ENCODE data around the gene HFE. TPM values are rescaled to one million over a fixed set of nuclear protein-coding genes. Genes with fewer than 3 reads are reported as not detected.

Gene HFE
- polyA plus RNA-seq, 1 donor from 2014 or later, result not detected

DNA sequence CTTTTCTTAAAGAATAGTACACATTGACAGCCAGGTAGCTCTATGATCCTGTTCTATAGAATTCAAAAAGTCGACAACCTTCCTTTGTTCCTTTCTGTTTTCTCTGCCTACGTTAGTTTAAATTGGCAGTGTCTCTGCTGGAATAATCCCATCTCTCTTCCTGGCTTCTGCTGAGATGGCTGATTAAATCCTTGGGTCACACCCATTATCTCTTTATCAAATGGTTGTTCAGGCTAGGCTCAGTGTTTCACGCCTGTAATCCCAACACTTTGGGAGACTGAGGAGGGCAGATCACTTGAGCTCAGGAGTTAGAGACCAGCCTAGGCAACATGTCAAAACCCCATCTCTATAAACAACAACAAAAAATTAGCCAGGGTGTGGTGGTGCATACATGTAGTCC lies 44.4 kb downstream of the HFE start:
- Histone ChIP-seq H2AFZ (ENCODE audit: low read depth, low read length) (no peak overlapping the region), H3K9ac (ENCODE audit: low read length) (no peak overlapping the region), H3K9me3 (ENCODE audit: low read length) (no peaks in the 10 kb centered on the region), H3K4me3 (ENCODE audit: low read length) (no peak overlapping the region), H3K9me2 (ENCODE audit: insufficient read depth, low read length) (no peaks in the 10 kb centered on the region), H3K36me3 (ENCODE audit: insufficient read depth, low read length) (no peaks in the 10 kb centered on the region), H4K20me1 (ENCODE audit: insufficient read depth) (peaks cover under 1% of the 10 kb centered on the region), H3K27me3 (ENCODE audit: insufficient read depth, low read depth, low read length) (no peaks in the 10 kb centered on the region), H3K79me2 (replicated peaks; ENCODE audit: insufficient read depth, low read length) (peaks cover 47% of the 10 kb centered on the region), H3F3A (ENCODE audit: insufficient read depth, low read length, poor library complexity, severe bottlenecking) (no peaks in the 10 kb centered on the region), H3K4me2 (ENCODE audit: low read length) (no peak overlapping the region), H3K27ac (ENCODE audit: low read length) (no peak overlapping the region)
- TF ChIP-seq, protein P1, sequence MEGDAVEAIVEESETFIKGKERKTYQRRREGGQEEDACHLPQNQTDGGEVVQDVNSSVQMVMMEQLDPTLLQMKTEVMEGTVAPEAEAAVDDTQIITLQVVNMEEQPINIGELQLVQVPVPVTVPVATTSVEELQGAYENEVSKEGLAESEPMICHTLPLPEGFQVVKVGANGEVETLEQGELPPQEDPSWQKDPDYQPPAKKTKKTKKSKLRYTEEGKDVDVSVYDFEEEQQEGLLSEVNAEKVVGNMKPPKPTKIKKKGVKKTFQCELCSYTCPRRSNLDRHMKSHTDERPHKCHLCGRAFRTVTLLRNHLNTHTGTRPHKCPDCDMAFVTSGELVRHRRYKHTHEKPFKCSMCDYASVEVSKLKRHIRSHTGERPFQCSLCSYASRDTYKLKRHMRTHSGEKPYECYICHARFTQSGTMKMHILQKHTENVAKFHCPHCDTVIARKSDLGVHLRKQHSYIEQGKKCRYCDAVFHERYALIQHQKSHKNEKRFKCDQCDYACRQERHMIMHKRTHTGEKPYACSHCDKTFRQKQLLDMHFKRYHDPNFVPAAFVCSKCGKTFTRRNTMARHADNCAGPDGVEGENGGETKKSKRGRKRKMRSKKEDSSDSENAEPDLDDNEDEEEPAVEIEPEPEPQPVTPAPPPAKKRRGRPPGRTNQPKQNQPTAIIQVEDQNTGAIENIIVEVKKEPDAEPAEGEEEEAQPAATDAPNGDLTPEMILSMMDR (IDR thresholded peaks at IDR 0.05; ENCODE audit: poor library complexity, severe bottlenecking), result no peak
- TF ChIP-seq, protein P2, sequence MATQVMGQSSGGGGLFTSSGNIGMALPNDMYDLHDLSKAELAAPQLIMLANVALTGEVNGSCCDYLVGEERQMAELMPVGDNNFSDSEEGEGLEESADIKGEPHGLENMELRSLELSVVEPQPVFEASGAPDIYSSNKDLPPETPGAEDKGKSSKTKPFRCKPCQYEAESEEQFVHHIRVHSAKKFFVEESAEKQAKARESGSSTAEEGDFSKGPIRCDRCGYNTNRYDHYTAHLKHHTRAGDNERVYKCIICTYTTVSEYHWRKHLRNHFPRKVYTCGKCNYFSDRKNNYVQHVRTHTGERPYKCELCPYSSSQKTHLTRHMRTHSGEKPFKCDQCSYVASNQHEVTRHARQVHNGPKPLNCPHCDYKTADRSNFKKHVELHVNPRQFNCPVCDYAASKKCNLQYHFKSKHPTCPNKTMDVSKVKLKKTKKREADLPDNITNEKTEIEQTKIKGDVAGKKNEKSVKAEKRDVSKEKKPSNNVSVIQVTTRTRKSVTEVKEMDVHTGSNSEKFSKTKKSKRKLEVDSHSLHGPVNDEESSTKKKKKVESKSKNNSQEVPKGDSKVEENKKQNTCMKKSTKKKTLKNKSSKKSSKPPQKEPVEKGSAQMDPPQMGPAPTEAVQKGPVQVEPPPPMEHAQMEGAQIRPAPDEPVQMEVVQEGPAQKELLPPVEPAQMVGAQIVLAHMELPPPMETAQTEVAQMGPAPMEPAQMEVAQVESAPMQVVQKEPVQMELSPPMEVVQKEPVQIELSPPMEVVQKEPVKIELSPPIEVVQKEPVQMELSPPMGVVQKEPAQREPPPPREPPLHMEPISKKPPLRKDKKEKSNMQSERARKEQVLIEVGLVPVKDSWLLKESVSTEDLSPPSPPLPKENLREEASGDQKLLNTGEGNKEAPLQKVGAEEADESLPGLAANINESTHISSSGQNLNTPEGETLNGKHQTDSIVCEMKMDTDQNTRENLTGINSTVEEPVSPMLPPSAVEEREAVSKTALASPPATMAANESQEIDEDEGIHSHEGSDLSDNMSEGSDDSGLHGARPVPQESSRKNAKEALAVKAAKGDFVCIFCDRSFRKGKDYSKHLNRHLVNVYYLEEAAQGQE (IDR thresholded peaks at IDR 0.05; ENCODE audit: borderline replicate concordance), result no peak
- no peak for TF ChIP-seq EZH2 (IDR thresholded peaks at IDR 0.05; ENCODE audit: borderline replicate concordance, insufficient read depth, low read length, poor library complexity, severe bottlenecking)
- no peak for TF ChIP-seq TAF1 (IDR thresholded peaks at IDR 0.05; ENCODE audit: low read depth)
- TF ChIP-seq RAD21 (conservative IDR thresholded peaks at IDR 0.05), result no peak
- TF ChIP-seq EP300 (conservative IDR thresholded peaks at IDR 0.05; ENCODE audit: poor library complexity, severe bottlenecking), result no peak
- TF ChIP-seq SMC3 (conservative IDR thresholded peaks at IDR 0.05; ENCODE audit: poor library complexity), result no peak
- no peak for TF ChIP-seq MXI1 (conservative IDR thresholded peaks at IDR 0.05; ENCODE audit: poor library complexity, severe bottlenecking)

DNA sequence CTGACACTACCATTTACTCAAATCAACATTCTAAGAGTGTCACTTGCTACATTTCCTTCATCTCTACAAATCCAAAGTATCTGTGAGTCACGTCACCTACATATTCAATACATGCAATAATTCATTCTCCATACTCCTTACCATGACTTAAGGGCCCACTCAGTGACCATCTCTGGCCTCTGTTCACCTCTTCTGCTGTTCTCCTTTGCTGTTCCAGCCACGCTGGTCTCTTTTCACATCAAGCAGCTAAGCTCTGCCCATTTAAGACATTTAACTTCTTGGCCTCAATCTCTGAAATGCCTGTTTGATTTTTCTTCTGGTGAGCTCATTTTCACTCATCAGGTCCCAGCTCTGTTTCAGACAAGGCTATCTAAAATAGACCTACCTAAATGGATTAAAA lies 46.5 kb downstream of the HFE start:
- Histone ChIP-seq H3K36me3 (ENCODE audit: insufficient read depth, low read length) (no peaks in the 10 kb centered on the region), H3K9me2 (ENCODE audit: insufficient read depth, low read length) (no peaks in the 10 kb centered on the region), H3K4me2 (ENCODE audit: low read length) (no peak overlapping the region), H3K27ac (ENCODE audit: low read length) (no peak overlapping the region), H4K20me1 (ENCODE audit: insufficient read depth) (no peaks in the 10 kb centered on the region), H2AFZ (ENCODE audit: low read depth, low read length) (no peak overlapping the region), H3K4me3 (ENCODE audit: low read length) (no peak overlapping the region), H3K9ac (ENCODE audit: low read length) (no peak overlapping the region), H3K79me2 (replicated peaks; ENCODE audit: insufficient read depth, low read length) (peaks cover 26% of the 10 kb centered on the region), H3K27me3 (ENCODE audit: insufficient read depth, low read depth, low read length) (no peaks in the 10 kb centered on the region), H3F3A (ENCODE audit: insufficient read depth, low read length, poor library complexity, severe bottlenecking) (no peaks in the 10 kb centered on the region), H3K9me3 (ENCODE audit: low read length) (no peaks in the 10 kb centered on the region)
- TF ChIP-seq EZH2 (IDR thresholded peaks at IDR 0.05; ENCODE audit: borderline replicate concordance, insufficient read depth, low read length, poor library complexity, severe bottlenecking), result no peak
- TF ChIP-seq RAD21 (conservative IDR thresholded peaks at IDR 0.05), result no peak
- no peak for TF ChIP-seq TAF1 (IDR thresholded peaks at IDR 0.05; ENCODE audit: low read depth)
- TF ChIP-seq POLR2AphosphoS5 (IDR thresholded peaks at IDR 0.05), result no peak
- TF ChIP-seq, protein P2 (IDR thresholded peaks at IDR 0.05; ENCODE audit: borderline replicate concordance), result no peak
- TF ChIP-seq MXI1 (conservative IDR thresholded peaks at IDR 0.05; ENCODE audit: poor library complexity, severe bottlenecking), result no peak
- no peak for TF ChIP-seq EP300 (conservative IDR thresholded peaks at IDR 0.05; ENCODE audit: poor library complexity, severe bottlenecking)
- TF ChIP-seq, protein P1 (IDR thresholded peaks at IDR 0.05; ENCODE audit: poor library complexity, severe bottlenecking), result no peak
- TF ChIP-seq SMC3 (conservative IDR thresholded peaks at IDR 0.05; ENCODE audit: poor library complexity), result no peak
